ENCODE data around the gene PPP1R7.

GRCh38 chr2:241158546-241158900, 8.3 kb downstream of the PPP1R7 start:
- TF ChIP-seq TAF1 (IDR thresholded peaks at IDR 0.05; ENCODE audit: low read depth) (no peak), ZBTB7A (IDR thresholded peaks at IDR 0.05; ENCODE audit: low read depth) (no peak), REST (IDR thresholded peaks at IDR 0.05; ENCODE audit: low read depth) (no peak), EP300 (IDR thresholded peaks at IDR 0.05; ENCODE audit: borderline replicate concordance) (no peak), USF1 (IDR thresholded peaks at IDR 0.05) (no peak), CEBPB (IDR thresholded peaks at IDR 0.05) (no peak), RAD21 (IDR thresholded peaks at IDR 0.05; ENCODE audit: low read depth) (no peak), TCF12 (IDR thresholded peaks at IDR 0.05; ENCODE audit: low read depth) (no peak), YY1 (IDR thresholded peaks at IDR 0.05; ENCODE audit: low read depth) (no peak), TEAD4 (IDR thresholded peaks at IDR 0.05) (no peak), NFIC (IDR thresholded peaks at IDR 0.05) (no peak), MAX (IDR thresholded peaks at IDR 0.05) (no peak)

All from Ishikawa (cell line).